GM20431 (cell line): ENCODE results near the gene GATA3.

Experiments used
- in situ Hi-C: fragments of 300-500 bp; cut with MseI, MboI; formaldehyde crosslinking; loops from one replicate; pipeline ENCODE4 v1.15.0; 2020; ENCODE audit warnings: low sequenced_read_pairs; ENCODE audit not compliant: unreplicated experiment

The GATA3 gene

DNA sequence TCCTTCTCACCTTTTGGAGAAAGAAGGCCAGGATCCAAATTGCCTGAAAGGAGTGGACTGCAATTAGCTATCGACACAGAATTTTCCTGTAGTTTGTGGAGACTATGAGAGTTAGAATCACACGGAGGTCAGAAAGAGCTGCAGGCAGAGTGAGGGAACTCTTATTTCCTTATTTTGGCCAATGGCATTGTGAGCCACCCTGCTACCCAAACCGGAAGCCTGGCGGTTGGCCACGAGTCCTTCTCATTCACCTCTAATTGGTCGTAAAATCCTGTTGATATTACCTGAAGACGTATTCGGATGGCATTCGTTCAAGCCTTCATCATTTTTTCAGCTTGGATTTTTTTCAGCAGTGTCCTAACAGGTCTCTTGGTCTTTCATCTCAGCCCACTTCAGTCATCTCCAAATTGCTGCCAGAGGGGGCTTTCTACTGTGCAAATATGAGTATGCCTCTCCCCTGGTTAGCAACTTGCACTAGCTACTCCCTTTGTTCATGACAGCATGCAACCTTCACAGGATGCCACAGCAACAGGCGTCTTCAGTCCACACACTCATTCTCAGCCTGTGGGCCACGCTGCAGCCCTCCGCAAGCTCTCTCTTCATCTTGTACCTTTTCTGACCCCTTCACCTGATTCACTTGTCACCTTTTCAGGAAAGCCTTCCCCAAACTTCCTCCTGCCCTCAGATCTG lies 66.9 kb downstream of the GATA3 start:
- in situ Hi-C loops, result no loop called here

DNA sequence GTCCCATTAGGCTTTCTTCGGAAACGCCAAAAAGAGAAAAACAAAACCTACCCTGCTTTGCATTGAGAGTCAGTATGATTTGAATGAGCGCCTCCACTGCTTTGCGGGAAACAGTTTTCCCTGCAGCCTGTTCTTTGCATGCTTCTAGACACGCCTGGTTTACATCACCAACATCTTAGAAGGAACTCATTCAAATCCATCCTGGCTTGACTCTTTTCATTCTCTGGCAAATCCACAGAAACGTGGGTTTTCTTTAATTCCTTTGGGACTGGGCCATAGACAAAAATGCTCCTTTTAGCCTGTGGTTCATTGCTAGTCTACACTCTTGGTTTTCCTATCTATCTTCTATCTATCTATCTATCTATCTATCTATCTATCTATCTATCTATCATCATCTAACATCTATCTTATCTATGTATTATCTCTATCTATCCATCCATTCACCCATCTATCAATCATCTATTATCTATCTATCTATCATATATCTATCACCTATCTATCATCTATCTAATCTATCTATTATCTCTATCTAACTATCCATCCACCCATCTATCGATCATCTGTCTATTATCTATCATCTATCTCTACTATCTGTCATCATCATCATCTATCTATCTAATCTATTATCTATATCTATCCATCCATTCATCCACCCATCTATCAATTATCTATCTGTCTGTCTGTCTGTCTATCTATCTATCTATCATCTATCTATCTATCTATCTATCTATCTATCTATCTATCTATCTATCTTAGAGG lies 68.3 kb downstream of the GATA3 start:
- in situ Hi-C loops, result no loop called here

DNA sequence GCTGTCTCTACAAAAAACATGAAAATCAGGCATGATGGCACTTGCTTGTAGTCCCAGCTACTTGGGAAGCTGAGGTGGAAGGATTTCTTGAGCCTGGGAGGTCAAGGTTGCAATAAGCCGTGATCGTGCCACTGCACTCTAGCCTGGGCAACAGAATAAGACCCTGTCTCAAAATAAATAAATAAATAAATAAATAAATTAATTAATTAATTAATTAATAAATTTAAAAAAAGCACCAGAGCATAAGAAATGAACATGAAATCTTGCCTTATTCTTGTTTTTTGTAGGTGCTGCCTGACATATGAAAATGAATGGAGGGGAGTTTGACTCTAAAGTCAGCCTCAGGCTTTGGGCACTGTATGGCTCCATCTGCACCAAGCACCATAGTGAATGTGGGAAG lies 69.9 kb downstream of the GATA3 start:
- in situ Hi-C loops, result no loop called here
